HG03097 (cell line): ENCODE measurements around the gene SLC25A11.
"Not testable (repeated sequence)": the region's sequence is repeated elsewhere in the genome, so short reads cannot be mapped to it uniquely, and the experiment has no call there.

ENCODE experiments used
- ATAC-seq: cut with Tn5 transposase; IDR thresholded peaks from one replicate; pipeline ENCODE4 v1.9.1; 2021; ENCODE audit not compliant: unreplicated experiment, low FRiP score

SLC25A11 gene

GRCh38 chr17:4921320-4921719 is 18.5 kb downstream of the SLC25A11 start:
- ATAC-seq: no peak

GRCh38 chr17:4920351-4921048 is 19.3 kb downstream of the SLC25A11 start:
- ATAC-seq: no peak

GRCh38 chr17:4919511-4920047 is 20.3 kb downstream of the SLC25A11 start:
- ATAC-seq: no peak

GRCh38 chr17:4914551-4914950 is 25.3 kb downstream of the SLC25A11 start:
- not testable (repeated sequence) for ATAC-seq

- no peak for ATAC-seq
Observed at GRCh38 chr17:4913994-4914393, 25.9 kb downstream of the SLC25A11 start.

GRCh38 chr17:4908711-4909496 is 30.9 kb downstream of the SLC25A11 start:
- no peak for ATAC-seq

GRCh38 chr17:4908301-4908700 is 31.5 kb downstream of the SLC25A11 start:
- no peak for ATAC-seq

- not testable (repeated sequence) for ATAC-seq
Observed at GRCh38 chr17:4906642-4907041, 33.2 kb downstream of the SLC25A11 start.

- ATAC-seq: no peak
Observed at GRCh38 chr17:4903051-4903818, 36.6 kb downstream of the SLC25A11 start, which contains the start of gene CHRNE. Gene CHRNE, minus strand, starts transcription at chr17:4903098. Its CDS starts 35 bp downstream, at chr17:4903063.

- no peak for ATAC-seq
Observed at GRCh38 chr17:4902540-4902939, 37.3 kb downstream of the SLC25A11 start.

GRCh38 chr17:4901648-4902344 is 38.0 kb downstream of the SLC25A11 start:
- ATAC-seq: no peak

- no peak for ATAC-seq
Observed at GRCh38 chr17:4901108-4901647, 38.7 kb downstream of the SLC25A11 start.

GRCh38 chr17:4900231-4901107 is 39.4 kb downstream of the SLC25A11 start:
- ATAC-seq: no peak

GRCh38 chr17:4899341-4900230 is 40.3 kb downstream of the SLC25A11 start, which contains the start of gene C17orf107:
Gene C17orf107, plus strand, starts transcription at chr17:4899536. Its CDS starts 227 bp downstream, at chr17:4899763.
- ATAC-seq: no peak

GRCh38 chr17:4898927-4899326 is 40.9 kb downstream of the SLC25A11 start:
- ATAC-seq: no peak

- no peak for ATAC-seq
Observed at GRCh38 chr17:4898351-4898750, 41.5 kb downstream of the SLC25A11 start.

- no peak for ATAC-seq
Observed at GRCh38 chr17:4897785-4898184, 42.1 kb downstream of the SLC25A11 start.

- ATAC-seq: no peak
Observed at GRCh38 chr17:4897198-4897687, 42.6 kb downstream of the SLC25A11 start.
